GM21723 (cell line): Measurements from ENCODE around the gene SHISA3.
A peak's percentile ranks its signal among the peaks of the same experiment; 100 is the strongest.
"Not testable (repeated sequence)": the region's sequence is repeated elsewhere in the genome, so short reads cannot be mapped to it uniquely, and the experiment has no call there.

Source experiments
- ATAC-seq: cut with Tn5 transposase; IDR thresholded peaks from one replicate; pipeline ENCODE4 v1.9.1; 2021; ENCODE audit warnings: mild to moderate bottlenecking, moderate library complexity; ENCODE audit not compliant: unreplicated experiment

SHISA3 gene

DNA sequence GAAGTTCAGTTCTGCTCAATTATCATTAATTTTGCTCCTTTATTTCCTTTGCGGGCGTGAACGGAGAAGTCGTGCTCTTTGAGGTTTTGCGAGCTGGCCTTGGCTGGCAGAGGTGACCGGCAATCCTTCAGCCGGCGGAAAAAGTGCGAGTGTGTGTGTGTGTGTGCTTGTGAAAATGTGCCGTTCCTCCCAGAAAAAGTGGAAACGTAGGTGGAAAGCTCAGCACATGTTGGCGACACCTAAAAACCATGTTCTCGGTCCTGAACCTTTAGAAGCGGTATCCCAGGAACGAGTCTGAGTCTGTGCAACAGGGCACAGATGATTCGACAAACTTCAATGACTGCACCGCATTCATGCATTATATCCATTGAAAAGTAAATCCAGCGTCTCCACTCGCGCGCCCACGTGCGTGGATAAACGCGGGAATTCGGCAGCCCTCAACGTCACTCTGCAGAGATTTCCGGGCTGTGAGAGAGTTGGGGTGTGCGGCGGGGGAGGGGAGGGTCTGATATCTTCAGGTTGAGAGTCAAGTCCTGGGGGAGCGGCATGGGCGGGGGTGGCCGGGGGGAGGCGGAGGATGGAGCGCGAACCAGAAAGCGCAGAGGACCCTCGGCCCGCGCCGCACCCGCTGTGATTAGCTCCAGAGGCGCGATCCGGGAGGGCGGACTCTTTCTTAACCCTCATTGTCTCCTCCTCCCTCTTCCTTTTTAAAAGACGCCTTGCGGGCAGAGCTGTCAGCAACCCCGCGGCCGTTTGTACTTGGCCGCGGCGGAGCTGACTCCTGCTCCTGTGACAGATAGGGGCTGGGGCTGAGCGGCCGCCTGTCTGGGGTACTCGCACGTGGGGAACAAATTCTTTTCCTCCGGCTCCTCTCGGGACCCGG is at the start of gene SHISA3:
TSS of gene SHISA3 (plus strand) at position 737 of the 883 bp plus-strand sequence. CDS start 569 bp downstream, outside the sequence.
- peak; percentile 48 for ATAC-seq

DNA sequence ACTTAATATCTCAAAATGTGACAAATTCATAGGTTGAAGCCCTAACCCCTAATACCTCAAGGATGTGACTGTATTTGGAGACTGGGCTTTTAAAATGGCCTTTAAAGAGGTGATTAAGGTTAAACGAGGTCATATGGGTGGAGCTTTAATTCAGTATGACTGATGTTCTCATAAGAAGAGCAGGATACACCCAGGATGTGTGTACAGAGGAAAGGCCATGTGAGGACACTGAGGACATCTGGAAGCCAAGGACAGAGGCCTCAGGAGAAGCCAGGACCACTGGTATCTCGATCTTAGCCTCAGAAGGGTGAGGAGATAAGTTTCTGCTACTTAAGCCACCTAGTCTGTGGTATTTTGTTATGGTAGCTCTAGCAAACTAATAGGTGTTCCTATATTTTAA is 49.0 kb upstream of the SHISA3 start:
- ATAC-seq: no peak

DNA sequence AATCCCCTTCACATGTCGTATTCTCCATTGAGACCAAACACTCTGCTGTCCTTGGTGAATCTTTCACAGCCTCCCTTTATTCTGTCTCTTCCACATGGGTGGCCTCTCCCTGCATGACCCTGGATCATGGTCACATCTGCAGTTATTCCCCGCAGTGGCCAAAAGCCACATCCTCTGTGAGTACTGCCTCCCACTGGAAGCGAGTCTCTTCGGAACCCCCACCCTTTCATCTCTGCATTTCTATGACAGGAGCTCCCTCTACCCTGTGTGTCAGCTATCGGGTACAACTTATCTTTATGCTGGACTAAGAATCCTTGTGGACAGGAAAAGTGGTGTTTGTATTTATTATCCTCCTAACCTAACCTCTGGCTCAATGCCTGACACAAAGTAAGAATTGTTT is 48.6 kb upstream of the SHISA3 start:
- ATAC-seq: no peak

GRCh38 chr4:42350611-42351182 is 46.6 kb upstream of the SHISA3 start:
- ATAC-seq: peak; percentile 65

- no peak for ATAC-seq
Observed at GRCh38 chr4:42352049-42352448, 45.2 kb upstream of the SHISA3 start.

GRCh38 chr4:42357325-42357724 is 40.0 kb upstream of the SHISA3 start:
- ATAC-seq: no peak

GRCh38 chr4:42359711-42360110 is 37.6 kb upstream of the SHISA3 start:
- no peak for ATAC-seq

DNA sequence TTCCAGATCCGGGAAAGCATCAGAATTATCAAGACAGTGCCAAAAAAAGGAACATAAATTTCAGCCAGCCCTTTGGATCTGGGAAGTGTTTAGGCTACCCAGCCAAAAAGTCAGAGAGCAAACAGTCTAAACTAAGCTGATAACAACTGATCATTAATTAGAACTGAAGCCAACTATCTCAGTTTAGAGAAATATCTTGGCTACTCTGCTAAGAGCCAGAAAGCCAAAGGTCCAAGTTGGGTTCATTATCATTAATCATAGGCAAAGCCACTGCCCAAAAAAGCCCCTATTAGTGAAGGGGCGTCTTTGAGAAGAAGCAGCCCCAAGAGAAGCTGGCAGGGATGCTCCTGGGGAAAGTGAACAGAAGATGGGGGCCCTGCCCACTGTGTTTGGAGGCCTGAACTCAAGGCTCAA is 37.0 kb upstream of the SHISA3 start:
- no peak for ATAC-seq

GRCh38 chr4:42361456-42361855 is 35.8 kb upstream of the SHISA3 start:
- ATAC-seq: no peak

DNA sequence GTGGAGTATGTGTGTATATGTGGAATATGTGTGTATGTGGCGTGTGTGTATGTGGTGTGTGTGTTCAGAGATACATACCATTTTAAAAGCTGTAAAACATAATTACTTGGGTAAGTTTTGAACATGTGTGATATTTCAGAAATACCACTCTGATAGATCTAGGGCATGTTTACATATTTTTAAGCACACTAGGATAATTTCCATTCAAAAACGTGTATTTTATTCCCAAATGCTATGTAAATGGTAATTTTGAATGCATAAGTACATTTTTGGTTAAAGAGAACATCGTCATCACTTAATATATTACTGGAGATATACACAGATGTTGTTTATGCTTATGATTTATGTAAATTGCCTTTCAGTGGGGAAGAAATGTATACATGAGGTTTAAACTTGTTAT is 34.7 kb upstream of the SHISA3 start:
- ATAC-seq: no peak

DNA sequence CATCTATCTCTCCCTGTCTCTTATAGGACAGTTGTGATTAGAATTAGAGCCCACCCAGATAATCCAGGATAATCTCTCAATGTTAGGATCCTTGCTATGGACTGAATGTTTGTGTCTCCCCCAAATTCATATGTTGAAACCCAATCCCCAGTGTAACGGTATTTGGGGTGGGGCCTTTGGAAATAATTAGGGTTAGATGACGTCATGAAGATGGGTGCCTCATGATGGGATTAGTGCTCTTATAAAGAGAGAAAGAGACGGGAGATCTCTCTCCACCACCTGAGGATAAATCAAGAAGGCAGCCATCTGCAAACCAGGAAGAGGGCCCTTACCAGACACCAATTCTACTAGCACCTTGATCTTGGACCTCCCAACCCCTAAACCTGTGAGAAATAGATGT is 33.7 kb upstream of the SHISA3 start:
- ATAC-seq: no peak

DNA sequence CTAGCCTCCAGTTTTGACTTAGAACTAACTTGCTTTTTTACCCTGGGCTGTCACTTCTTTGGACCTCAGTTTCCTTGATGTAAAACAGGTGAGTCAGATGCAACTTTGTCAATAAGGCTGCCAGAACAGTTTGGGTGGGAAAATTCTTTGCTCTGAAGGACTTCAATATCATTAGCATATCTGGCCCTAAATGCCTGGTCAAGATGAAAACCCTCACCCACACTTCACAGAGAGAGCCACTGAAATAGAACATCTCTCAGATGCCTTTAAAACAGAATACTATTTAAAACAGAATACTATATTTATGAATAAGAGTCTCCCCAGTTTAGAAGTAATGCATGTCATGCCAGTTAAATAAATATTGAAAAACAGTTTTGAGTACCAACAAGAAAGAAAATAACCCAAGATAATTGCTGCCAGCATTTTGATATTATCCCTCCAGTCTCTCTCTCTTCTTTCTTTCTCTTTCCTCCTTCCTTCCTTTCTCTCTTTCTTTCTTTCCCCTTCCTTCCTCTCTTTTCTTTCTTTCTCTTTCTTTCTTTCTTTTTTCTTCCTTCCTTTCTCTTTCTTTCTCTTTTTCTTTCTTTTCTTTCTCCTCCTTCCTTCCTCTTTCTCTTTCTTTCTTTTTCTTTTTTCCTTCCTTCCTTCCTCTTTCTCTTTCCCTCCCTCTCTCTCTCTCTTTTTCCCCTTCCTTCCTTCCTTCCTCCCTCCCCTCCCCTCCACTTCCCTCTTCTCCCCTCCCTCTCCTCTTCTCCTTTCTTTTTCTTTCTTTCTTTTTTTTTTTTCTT is 32.8 kb upstream of the SHISA3 start:
- no peak for ATAC-seq

- no peak for ATAC-seq
Observed at GRCh38 chr4:42366959-42367358, 30.3 kb upstream of the SHISA3 start.

DNA sequence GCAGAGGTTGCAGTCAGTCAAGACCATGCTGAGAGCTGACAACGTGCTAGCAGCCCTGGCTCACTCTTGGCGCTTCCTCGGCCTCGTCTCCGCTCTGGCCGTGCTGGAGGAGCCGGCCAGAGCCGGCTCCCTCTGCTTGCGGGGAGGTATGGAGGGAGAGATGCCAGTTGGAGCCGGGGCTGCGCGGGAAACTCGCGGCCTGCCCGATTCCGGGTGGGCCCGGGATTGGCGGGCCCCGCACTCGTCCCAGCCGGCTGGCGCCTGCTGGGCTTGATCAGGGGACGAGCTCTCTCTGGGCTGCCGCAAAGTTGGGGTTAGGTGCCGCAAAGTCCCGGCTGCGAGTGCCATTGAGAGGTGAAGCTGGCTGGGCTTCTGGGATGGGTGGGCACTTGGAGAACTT is 27.8 kb upstream of the SHISA3 start:
- ATAC-seq: no peak

GRCh38 chr4:42371305-42372252 is 25.7 kb upstream of the SHISA3 start:
- peak; percentile 73 for ATAC-seq

GRCh38 chr4:42372303-42372702 is 25.0 kb upstream of the SHISA3 start:
- ATAC-seq: not testable (repeated sequence)

- ATAC-seq: no peak
Observed at GRCh38 chr4:42377497-42377896, 19.8 kb upstream of the SHISA3 start.

DNA sequence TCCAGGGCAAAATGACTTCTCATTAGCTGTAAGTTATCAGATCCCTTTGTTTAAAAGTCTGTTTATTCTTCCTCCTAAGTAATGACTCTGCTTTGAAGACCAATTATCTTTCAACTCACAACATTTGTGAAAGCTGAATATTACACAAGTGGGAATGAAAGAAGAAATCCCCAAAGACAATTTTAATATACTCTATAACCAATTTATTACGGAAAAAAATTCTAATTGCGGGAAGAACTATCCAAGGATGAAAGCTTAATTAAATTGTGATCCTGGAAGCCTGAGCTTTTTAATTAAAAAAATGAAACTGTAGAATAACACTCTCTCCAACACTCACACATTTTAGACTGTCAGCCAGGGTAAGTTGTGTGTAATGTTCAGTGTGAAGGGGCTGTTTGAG is 15.6 kb upstream of the SHISA3 start:
- ATAC-seq: no peak

DNA sequence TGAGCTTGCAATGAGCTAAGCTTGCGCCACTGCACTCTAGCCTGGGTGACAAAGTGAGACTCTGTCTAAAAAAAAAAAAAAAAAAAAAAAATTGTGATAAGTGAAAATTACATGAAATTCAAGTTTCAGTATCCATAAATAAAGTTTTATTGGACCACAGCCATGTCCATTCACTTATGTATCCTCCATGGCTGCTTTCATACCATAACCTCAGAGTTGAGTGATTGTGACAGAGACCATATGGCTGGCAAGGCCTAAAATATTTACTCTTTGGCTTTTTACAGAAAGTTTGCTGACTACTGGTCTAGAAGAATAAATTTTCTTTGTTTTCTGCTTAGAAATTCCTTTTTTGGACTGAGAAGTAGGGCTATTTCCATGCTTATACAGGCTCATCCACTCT is 11.8 kb upstream of the SHISA3 start:
- no peak for ATAC-seq

DNA sequence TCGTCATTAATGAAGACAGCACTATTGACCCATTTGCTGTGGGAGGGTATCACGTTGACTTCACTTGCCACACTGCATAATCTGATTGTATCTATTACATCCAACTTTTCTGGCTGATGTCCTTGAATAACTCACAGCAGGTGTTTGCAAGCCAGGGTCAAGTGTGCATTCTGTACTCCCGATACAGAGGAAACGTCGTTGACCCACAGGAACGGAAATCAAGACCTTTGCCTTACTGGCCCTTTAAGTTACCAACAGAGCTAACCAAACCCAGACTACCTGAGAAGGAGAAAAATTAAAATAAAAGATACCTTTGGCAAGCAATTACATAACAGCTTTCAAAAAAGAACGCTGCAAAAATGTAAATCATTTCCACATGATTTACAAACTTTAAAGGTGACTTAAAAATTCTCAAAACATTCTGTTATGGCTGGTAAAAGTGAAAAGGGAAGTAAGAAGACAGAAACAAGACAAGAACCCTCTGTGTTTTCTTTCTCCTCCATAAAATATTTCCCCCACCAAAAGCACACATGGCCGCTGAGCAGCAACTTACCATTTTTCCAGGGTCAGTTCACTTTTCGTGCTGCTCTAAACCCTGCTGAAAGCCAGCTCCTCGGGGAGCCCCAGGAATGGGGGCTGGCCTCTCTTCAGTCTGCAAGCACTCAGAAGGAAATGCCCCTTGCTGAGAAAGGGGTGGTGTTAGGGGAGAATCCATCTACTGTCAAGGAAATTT is 6.5 kb upstream of the SHISA3 start:
- no peak for ATAC-seq
